ENCODE data around the gene FAM222B.

GRCh38 chr17:28861393-28862203, 19.0 kb upstream of the FAM222B start:
- TF ChIP-seq CTCF (IDR thresholded peaks at IDR 0.05) (no peak), POLR2A (IDR thresholded peaks at IDR 0.05) (no peak)
